HG02973 (cell line): ENCODE measurements around the gene NT5E.
A peak's percentile ranks its signal among the peaks of the same experiment; 100 is the strongest.

ENCODE experiments used
- ATAC-seq: cut with Tn5 transposase; IDR thresholded peaks from one replicate; pipeline ENCODE4 v1.9.1; 2021; ENCODE audit warnings: moderate library complexity; ENCODE audit not compliant: unreplicated experiment

NT5E gene

GRCh38 chr6:85421181-85421580 is 28.7 kb upstream of the NT5E start:
- no peak for ATAC-seq

GRCh38 chr6:85421972-85422371 is 27.9 kb upstream of the NT5E start:
- no peak for ATAC-seq

GRCh38 chr6:85422996-85423395 is 26.9 kb upstream of the NT5E start:
- no peak for ATAC-seq

GRCh38 chr6:85424981-85425380 is 24.9 kb upstream of the NT5E start:
- no peak for ATAC-seq

GRCh38 chr6:85425997-85426396 is 23.9 kb upstream of the NT5E start:
- ATAC-seq, result no peak

GRCh38 chr6:85428486-85428885 is 21.4 kb upstream of the NT5E start:
- ATAC-seq, result no peak

GRCh38 chr6:85429346-85429745 is 20.5 kb upstream of the NT5E start:
- ATAC-seq, result no peak

GRCh38 chr6:85431271-85431670 is 18.6 kb upstream of the NT5E start:
- ATAC-seq, result no peak

- ATAC-seq, result no peak
Measured at GRCh38 chr6:85432554-85432953, 17.3 kb upstream of the NT5E start.

- no peak for ATAC-seq
Measured at GRCh38 chr6:85435851-85436250, 14.0 kb upstream of the NT5E start.

- ATAC-seq, result no peak
Measured at GRCh38 chr6:85436411-85436810, 13.5 kb upstream of the NT5E start.

- ATAC-seq, result no peak
Measured at GRCh38 chr6:85436939-85437495, 12.9 kb upstream of the NT5E start.

GRCh38 chr6:85443349-85444117 is 6.3 kb upstream of the NT5E start:
- ATAC-seq, result no peak

GRCh38 chr6:85449388-85449817 is 480 bp upstream of the NT5E start:
- peak; percentile 76 for ATAC-seq

- no peak for ATAC-seq
Measured at GRCh38 chr6:85451565-85452306, 1.9 kb downstream of the NT5E start.

- ATAC-seq, result no peak
Measured at GRCh38 chr6:85452441-85452881, 2.6 kb downstream of the NT5E start.

GRCh38 chr6:85453052-85453451 is 3.2 kb downstream of the NT5E start:
- ATAC-seq, result no peak

GRCh38 chr6:85453490-85453889 is 3.6 kb downstream of the NT5E start:
- no peak for ATAC-seq

GRCh38 chr6:85455471-85456026 is 5.7 kb downstream of the NT5E start:
- no peak for ATAC-seq

GRCh38 chr6:85456782-85457181 is 6.9 kb downstream of the NT5E start:
- ATAC-seq, result no peak

GRCh38 chr6:85458184-85458583 is 8.3 kb downstream of the NT5E start:
- ATAC-seq, result no peak

GRCh38 chr6:85458782-85459181 is 8.9 kb downstream of the NT5E start:
- ATAC-seq, result no peak
